ENCODE data around the gene OR7A5. TPM values are rescaled to one million over a fixed set of nuclear protein-coding genes. Genes with fewer than 3 reads are reported as not detected.
"Not testable (repeated sequence)": the region's sequence is repeated elsewhere in the genome, so short reads cannot be mapped to it uniquely, and the experiment has no call there.

The OR7A5 gene
- total RNA-seq, 2 donors from 2014 or later = not detected

DNA sequence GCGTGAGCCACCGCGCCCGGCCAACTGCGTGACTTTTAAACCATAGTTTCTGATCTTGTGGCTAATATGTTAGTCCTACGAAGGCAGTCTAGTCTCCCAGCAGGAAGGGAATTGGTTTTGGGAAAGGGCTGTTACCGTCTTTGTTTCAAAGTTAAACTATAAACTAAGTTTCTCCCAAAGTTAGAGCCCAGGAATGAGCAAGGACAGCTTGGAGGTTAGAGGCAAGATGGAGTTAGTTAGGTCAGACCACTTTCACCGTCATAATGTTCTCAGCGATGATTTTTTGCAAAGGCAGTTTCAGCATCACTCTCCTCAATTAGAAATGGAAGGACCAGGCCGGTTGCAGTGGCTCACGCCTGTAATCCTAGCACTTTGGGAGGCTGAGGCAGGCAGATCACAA is 39.0 kb downstream of the OR7A5 start:
- no peak overlapping the region for H3K27ac ChIP-seq
- no peaks in the 10 kb centered on the region for H3K4me1 ChIP-seq
- TF ChIP-seq, protein P1, sequence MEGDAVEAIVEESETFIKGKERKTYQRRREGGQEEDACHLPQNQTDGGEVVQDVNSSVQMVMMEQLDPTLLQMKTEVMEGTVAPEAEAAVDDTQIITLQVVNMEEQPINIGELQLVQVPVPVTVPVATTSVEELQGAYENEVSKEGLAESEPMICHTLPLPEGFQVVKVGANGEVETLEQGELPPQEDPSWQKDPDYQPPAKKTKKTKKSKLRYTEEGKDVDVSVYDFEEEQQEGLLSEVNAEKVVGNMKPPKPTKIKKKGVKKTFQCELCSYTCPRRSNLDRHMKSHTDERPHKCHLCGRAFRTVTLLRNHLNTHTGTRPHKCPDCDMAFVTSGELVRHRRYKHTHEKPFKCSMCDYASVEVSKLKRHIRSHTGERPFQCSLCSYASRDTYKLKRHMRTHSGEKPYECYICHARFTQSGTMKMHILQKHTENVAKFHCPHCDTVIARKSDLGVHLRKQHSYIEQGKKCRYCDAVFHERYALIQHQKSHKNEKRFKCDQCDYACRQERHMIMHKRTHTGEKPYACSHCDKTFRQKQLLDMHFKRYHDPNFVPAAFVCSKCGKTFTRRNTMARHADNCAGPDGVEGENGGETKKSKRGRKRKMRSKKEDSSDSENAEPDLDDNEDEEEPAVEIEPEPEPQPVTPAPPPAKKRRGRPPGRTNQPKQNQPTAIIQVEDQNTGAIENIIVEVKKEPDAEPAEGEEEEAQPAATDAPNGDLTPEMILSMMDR (IDR thresholded peaks at IDR 0.05) = no peak
- H3K4me3 ChIP-seq = no peak overlapping the region
- H3K36me3 ChIP-seq = no peaks in the 10 kb centered on the region
- H3K9me3 ChIP-seq = no peaks in the 10 kb centered on the region
- no peak for DNase-seq (ENCODE audit: low spot score)
- no peaks in the 10 kb centered on the region for H3K27me3 ChIP-seq

DNA sequence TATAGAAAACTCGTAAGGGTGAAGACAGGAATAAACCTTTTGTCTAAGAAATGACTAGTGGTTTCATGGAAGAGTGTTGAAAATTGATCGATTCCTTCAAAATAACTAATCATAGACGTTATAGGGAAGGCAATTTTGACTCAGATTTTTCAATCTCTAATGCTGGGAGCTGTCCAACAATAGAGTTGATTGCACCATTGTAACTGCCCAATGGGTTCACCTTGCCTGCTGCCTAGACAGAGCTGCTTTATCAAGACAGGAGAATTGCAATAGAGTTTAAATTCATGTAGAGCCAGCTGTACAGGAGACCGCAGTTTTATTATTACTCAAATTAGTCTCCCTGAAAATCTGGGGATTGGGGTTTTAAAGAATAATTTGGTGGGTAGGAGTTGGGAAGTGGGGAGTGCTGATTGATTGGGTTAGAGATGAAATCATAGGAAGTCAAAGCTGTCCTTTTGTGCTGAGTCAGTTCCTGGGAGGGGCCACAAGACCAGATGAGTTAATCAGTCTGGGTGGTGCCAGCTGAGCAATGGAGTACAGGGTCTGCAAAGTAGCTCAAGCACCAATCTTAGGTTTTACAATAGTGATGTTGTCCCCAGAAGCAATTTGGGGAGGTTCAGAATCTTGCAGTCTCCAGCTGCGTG is 39.8 kb downstream of the OR7A5 start:
- TF ChIP-seq, protein P1 (IDR thresholded peaks at IDR 0.05) = no peak
- no peaks in the 10 kb centered on the region for H3K27me3 ChIP-seq
- DNase-seq (ENCODE audit: low spot score) = peak; percentile 38
- H3K9me3 ChIP-seq = no peaks in the 10 kb centered on the region
- H3K4me1 ChIP-seq = no peaks in the 10 kb centered on the region
- no peak overlapping the region for H3K4me3 ChIP-seq
- no peaks in the 10 kb centered on the region for H3K36me3 ChIP-seq
- no peak overlapping the region for H3K27ac ChIP-seq

DNA sequence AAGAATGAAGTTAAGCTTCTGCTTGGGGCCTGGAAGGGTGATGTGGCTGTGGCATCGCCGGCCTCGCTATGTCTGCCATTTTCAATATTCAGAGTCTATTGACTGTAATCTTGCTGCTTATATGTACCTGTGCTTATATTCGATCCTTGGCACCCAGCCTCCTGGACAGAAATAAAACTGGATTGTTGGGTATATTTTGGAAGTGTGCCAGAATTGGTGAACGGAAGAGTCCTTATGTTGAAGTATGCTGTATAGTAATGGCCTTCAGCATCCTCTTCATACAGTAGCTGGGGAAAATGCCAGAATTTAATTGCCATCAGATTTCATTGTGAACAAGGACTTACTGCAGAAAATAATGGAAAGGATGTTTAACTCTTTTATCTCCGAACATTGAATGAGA is 42.7 kb downstream of the OR7A5 start:
- H3K27ac ChIP-seq = not testable (repeated sequence)

DNA sequence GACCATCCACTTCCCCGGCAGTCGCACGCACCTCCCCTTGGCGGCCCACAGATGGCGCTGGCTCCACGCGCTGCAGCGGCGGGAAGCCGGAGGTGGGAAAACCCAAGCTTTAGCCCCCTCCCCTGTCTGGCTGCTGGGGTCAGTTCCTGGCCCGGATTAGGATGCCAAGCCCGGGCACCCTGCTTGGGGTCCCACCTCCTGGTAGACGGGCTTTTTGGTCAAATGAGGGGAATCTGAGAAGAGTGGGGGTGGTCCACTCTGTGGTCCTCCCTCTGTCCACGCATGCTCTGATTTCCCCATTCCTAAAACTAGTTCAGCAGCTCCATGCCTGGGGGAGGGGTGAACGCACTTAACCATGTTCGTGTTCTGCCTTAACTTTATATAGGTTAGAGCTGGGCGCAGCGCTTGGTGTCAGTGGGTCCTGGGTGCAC is 48.5 kb downstream of the OR7A5 start:
- H3K4me3 ChIP-seq = no peak overlapping the region
- no peak overlapping the region for H3K27ac ChIP-seq
- DNase-seq (ENCODE audit: low spot score) = no peak
- H3K27me3 ChIP-seq = no peaks in the 10 kb centered on the region
- no peaks in the 10 kb centered on the region for H3K36me3 ChIP-seq
- TF ChIP-seq, protein P1 (IDR thresholded peaks at IDR 0.05) = peak in 1 of 2 donors; percentile 63
- no peaks in the 10 kb centered on the region for H3K9me3 ChIP-seq
- H3K4me1 ChIP-seq = no peaks in the 10 kb centered on the region

More for the DNA sequence above, 42.7 kb downstream of the OR7A5 start:
- H3K4me3 ChIP-seq; H3K4me1 ChIP-seq; H3K27me3 ChIP-seq; H3K36me3 ChIP-seq; DNase-seq (ENCODE audit: low spot score); H3K9me3 ChIP-seq: not testable (repeated sequence)

DNA sequence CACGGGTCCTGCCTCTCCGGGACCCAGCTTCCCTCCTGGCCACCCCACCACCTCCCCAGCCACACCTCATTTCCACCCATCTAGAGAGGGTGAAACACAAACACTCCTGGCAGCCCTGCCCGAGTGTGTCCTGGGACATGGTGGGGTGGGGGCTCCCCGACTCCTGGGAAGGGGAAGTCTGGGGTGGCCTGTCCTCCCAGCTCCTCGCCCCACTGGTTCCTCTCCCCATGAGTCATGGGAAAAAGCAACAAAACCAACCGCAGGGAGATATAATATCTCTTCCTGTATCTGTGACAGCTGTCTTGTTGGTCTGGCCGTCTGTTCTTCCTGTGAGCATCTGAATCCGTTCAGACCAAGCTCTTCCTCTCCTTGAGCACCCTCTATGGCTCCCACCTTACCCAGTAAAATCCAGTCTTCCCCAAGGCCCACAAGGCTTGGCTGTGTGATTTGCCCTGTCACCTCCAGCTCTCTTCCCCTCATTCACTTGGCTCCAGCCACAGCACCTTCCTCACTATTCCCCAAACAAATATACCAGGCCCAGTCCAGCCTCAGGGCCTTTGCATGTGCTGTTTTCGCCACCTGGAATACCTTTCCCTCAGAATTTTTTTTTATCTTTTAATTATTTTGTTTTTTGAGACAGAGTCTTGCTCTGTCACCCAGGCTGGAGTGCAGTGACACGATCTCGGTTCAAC is 49.7 kb downstream of the OR7A5 start:
- not testable (repeated sequence) for H3K9me3 ChIP-seq, H3K36me3 ChIP-seq, H3K4me1 ChIP-seq, H3K27ac ChIP-seq, H3K27me3 ChIP-seq, H3K4me3 ChIP-seq
- peak; percentile 64 for DNase-seq (ENCODE audit: low spot score)

DNA sequence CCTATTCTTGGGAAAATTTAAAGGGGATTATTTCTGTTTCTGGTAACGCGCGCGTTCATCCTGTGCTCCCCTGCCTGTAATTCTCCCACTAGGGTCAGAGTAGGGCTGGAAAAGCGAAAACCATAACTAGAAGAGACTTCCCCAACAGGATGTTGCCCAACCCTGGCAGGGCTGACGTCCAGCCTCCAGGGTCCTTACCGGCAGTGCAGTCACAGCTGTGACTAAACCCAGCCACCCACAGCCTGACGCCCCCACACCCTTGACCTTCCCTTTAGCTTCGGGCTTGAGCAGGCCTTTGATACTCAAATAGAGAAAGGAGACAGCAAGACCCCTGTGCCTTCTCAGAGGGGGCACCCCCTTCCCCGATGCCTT is 50.3 kb downstream of the OR7A5 start:
- not testable (repeated sequence) for H3K27me3 ChIP-seq

DNA sequence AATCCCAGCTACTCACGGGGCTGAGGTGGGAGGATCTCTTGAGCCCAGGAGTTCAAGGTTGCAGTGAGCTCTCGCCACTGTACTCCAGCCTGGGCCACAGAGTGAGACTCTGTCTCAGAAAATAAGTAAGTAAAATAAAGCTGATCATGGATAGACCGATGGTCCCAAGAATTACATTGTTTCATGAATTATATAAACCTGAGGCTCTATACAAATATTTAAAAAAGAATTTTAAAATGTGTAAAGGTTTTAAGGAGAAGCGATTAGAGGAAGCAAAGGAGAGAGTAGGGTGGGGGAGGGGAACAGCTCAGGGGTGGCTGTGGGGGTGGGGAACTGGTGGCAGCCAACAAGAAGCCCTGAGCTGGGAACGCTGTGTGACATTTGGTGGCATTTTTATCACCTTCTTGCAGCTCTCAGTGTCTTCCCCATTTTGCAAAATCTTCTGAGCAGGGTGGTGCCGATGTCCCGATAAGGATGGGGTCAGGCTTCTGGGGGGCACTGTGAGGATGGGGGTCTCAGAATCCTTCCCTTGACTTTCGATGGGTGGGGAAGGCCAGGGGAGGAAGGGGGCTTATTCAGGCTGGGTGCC is 51.5 kb downstream of the OR7A5 start:
- not testable (repeated sequence) for H3K27ac ChIP-seq, H3K36me3 ChIP-seq, H3K4me1 ChIP-seq, H3K4me3 ChIP-seq, H3K9me3 ChIP-seq, H3K27me3 ChIP-seq
- DNase-seq (ENCODE audit: low spot score) = peak; percentile 16

More for the DNA sequence above, 50.3 kb downstream of the OR7A5 start:
- H3K27ac ChIP-seq, H3K4me1 ChIP-seq, H3K4me3 ChIP-seq, H3K9me3 ChIP-seq, H3K36me3 ChIP-seq: not testable (repeated sequence)
- DNase-seq (ENCODE audit: low spot score) = peak; percentile 71

Measured in right atrium auricular region (tissue), 2 donors.